HG03095 (cell line): ENCODE results near the gene COX7B2.

ENCODE experiments used
- ATAC-seq: cut with Tn5 transposase; IDR thresholded peaks from one replicate; pipeline ENCODE4 v1.9.1; 2021; ENCODE audit warnings: moderate library complexity; ENCODE audit not compliant: unreplicated experiment

COX7B2 gene

DNA sequence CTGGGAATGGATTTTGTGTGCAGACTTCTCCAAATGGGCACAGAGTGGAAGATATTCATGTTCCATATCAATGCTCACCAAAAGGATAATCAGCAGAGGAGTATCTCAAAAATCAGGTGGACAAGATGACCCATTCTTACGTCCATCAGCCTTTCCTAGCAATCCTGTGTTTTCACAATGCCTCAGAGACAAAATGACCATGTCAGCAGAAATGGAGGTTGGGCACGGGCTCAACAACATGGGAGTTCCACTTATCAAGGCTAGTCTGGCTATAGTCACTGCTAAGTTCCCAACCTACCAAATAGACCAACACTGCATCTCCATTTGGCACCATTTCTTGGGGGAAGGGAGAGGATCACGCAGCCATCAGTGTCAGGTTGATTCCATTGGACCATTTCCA lies 179.0 kb downstream of the COX7B2 start:
- ATAC-seq = no peak

DNA sequence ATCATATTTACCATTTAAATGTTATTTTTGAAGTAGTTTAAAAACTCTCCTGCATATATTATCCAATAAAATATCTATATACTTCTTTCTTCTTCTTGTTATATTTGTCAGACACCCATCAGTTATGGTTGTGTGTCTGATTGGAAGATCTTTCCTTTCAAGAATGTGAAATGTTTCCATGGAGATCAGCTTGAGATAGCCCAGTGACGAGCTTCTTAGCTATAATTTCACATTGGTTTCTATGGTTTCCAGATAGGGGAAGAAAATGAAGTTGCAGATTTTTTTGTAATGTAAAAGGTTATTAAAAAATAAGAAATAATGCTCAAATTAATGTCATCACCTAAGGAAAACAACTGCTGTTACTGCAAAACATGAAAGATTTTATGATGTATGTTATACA lies 189.0 kb downstream of the COX7B2 start:
- no peak for ATAC-seq

DNA sequence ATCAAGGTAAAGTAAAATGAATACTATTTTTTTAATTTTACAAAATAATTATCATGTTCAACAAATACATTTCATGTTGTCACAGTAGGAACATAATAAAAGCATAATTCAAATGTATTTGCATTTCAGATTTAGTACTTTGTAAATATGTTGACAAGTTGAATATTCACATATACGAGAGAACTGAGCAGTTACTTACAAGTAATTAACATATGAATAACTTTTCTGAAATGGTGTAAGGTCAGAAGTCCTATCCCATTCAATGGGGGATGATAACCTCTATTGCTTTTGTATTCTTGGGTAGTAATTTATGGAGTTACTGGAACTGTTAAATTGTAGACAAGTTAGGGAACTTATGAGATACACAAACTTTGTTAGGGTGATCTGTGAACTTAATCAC lies 191.1 kb downstream of the COX7B2 start:
- no peak for ATAC-seq

DNA sequence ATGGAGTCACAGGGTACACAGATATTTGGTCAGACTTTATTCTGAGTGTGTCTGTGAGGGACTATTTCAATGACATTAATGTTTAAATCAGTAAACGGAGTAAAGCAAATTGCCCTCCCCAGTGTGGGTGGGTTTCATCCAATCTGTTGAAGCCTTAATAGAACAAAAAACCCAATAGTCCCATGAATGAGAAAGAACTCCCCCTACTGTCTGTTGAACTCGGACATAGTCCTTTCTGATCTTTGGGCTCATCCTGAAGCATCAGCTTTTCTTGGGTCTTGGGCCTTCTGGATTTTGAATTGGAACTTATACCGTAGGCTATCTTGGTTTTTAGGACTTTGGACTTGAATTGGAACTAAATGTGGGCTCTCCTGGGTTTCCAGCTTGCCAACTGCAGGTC lies 193.6 kb downstream of the COX7B2 start:
- no peak for ATAC-seq

DNA sequence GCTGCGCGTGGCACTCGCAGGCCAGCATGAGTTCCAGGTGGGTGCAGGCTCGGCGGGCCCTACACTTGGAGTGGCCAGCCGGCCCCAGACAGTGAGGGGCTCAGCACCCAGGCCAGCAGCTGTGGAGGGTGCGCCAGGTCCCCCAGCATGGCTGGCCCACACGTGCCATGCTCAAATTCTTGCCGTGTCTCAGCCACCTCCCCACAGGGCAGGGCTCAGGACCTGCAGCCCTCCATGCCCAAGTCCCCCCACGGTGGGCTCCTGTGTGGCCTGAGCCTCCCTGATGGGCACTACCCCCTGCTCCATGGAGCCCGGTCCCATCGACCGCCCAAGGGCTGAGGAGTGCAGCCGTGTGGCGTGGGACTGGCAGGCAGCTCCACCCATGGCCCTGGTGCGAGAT lies 210.2 kb downstream of the COX7B2 start:
- no peak for ATAC-seq
